B cell (primary cell): Measurements from ENCODE around the gene RCSD1. TPM values are rescaled to one million over a fixed set of nuclear protein-coding genes. Genes with fewer than 3 reads are reported as not detected.
A peak's percentile ranks its signal among the peaks of the same experiment; 100 is the strongest.

Experiments used
- ATAC-seq: fragments of 200-7000 bp; cut with Tn5 transposase; one replicate; pipeline ENCODE4 v1.10.0; 2021; ENCODE audit warnings: low read depth, mild to moderate bottlenecking, moderate number of reproducible peaks, moderate library complexity
- CTCF ChIA-PET: fragments of 350-600 bp; sonication (Branson Sonifier 250); formaldehyde crosslinking; loops from one replicate; lab custom pipeline; 2021; ENCODE audit warnings: antibody characterized with exemption, inconsistent platforms; lab: Charles Lee
- POLR2A ChIA-PET: fragments of 350-600 bp; sonication (Branson Sonifier 250); formaldehyde crosslinking; loops from one replicate; lab custom pipeline; 2021; ENCODE audit warnings: antibody characterized with exemption; lab: Charles Lee
- DNase-seq: peaks from one replicate; pipeline ENCODE4 v3.0.0; 2013
- H2AFZ ChIP-seq: 2 replicates; pipeline ENCODE4 v1.6.1; 2012; ENCODE audit warnings: mild to moderate bottlenecking, low read depth, low read length; ENCODE audit not compliant: insufficient read depth, poor library complexity, severe bottlenecking
- H3K27ac ChIP-seq, 2 donors: 1 replicate in 1 of 2; 2 replicates in 1 of 2; pipeline ENCODE4 v1.5.1; 2012 to 2013; ENCODE audit warnings: low read length in 2 of 2, mild to moderate bottlenecking in 2 of 2, moderate library complexity in 1 of 2
- H3K27me3 ChIP-seq, 4 experiments: fragments of 200-600 bp in 1 of 4; sonication (generic) in 1 of 4; replicated peaks in 1 of 4; 1 replicate in 2 of 4; 2 replicates in 2 of 4; pipeline versions ENCODE4 v1.6.1 to v1.7.0; 2013 to 2016; ENCODE audit warnings: low read length in 3 of 4, mild to moderate bottlenecking in 2 of 4, mixed read lengths in 1 of 4, moderate library complexity in 1 of 4; ENCODE audit not compliant: insufficient read depth in 4 of 4, control insufficient read depth in 3 of 4; ENCODE audit errors: control extremely low read depth in 1 of 4
- H3K36me3 ChIP-seq, 2 experiments: replicated peaks in 1 of 2; 1 replicate in 1 of 2; 2 replicates in 1 of 2; pipeline versions ENCODE4 v1.6.1 to v1.7.1; 2013; ENCODE audit warnings: low read length in 1 of 2; ENCODE audit not compliant: insufficient read depth in 2 of 2, control insufficient read depth in 1 of 2; ENCODE audit errors: control extremely low read depth in 1 of 2, extremely low read depth in 1 of 2
- H3K4me1 ChIP-seq, 2 donors: fragments of 200-600 bp in 1 of 2; sonication (generic) in 1 of 2; 1 replicate in 1 of 2; 2 replicates in 1 of 2; pipeline versions ENCODE4 v1.5.1 to v1.6.1; 2013 to 2017; ENCODE audit warnings: low read length in 2 of 2; ENCODE audit not compliant: control insufficient read depth in 2 of 2, insufficient read depth in 2 of 2
- H3K4me2 ChIP-seq: replicated peaks from 2 replicates; pipeline ENCODE3; 2012; ENCODE audit warnings: mild to moderate bottlenecking, low read depth, low read length; ENCODE audit not compliant: poor library complexity, severe bottlenecking
- H3K4me3 ChIP-seq, 5 experiments: fragments of 200-600 bp in 1 of 5; sonication (generic) in 1 of 5; 1 replicate in 3 of 5; 2 replicates in 2 of 5; pipeline versions ENCODE4 v1.5.1 to v1.7.0; 2011 to 2016; ENCODE audit warnings: low read length in 4 of 5, mild to moderate bottlenecking in 4 of 5, low read depth in 2 of 5, control low read depth in 1 of 5, moderate library complexity in 1 of 5; ENCODE audit not compliant: insufficient read depth in 1 of 5; ENCODE audit errors: control extremely low read depth in 1 of 5, extremely low read depth in 1 of 5
- H3K79me2 ChIP-seq: fragments of 200-600 bp; sonication (generic); one replicate; pipeline ENCODE4 v1.6.0; 2016; ENCODE audit warnings: low read length; ENCODE audit not compliant: control insufficient read depth, insufficient read depth
- H3K9ac ChIP-seq: fragments of 200-600 bp; sonication (generic); 2 replicates; pipeline ENCODE4 v1.6.1; 2017; ENCODE audit warnings: mild to moderate bottlenecking, low read length, moderate library complexity
- H3K9me3 ChIP-seq, 3 donors: one replicate each; pipeline versions ENCODE4 v1.6.1 to v1.7.1; 2013; ENCODE audit warnings: low read length in 2 of 3; ENCODE audit not compliant: control insufficient read depth in 2 of 3, insufficient read depth in 1 of 3; ENCODE audit errors: control extremely low read depth in 1 of 3
- H4K20me1 ChIP-seq: 2 replicates; pipeline ENCODE4 v1.6.0; 2012; ENCODE audit warnings: mild to moderate bottlenecking, low read length; ENCODE audit not compliant: insufficient read depth, control insufficient read depth, poor library complexity, severe bottlenecking
- H3K27ac Mint-ChIP-seq: one replicate; pipeline ENCODE4 v1.8.0; 2021; ENCODE audit warnings: mixed read lengths
- H3K27me3 Mint-ChIP-seq: one replicate; pipeline ENCODE4 v1.8.0; 2021; ENCODE audit warnings: mixed read lengths
- H3K4me1 Mint-ChIP-seq: one replicate; pipeline ENCODE4 v1.8.0; 2021; ENCODE audit warnings: mixed read lengths
- H3K4me3 Mint-ChIP-seq: one replicate; pipeline ENCODE4 v1.8.0; 2021; ENCODE audit warnings: mixed read lengths
- H3K9me3 Mint-ChIP-seq: one replicate; pipeline ENCODE4 v1.8.0; 2022; ENCODE audit warnings: mixed read lengths; ENCODE audit not compliant: insufficient read depth
- CTCF ChIP-seq: fragments of 200-600 bp; IDR thresholded peaks from one replicate; pipeline ENCODE4 v1.8.0; 2022; ENCODE audit warnings: antibody characterized with exemption, mild to moderate bottlenecking
- EZH2 ChIP-seq: IDR thresholded peaks from 2 replicates; pipeline ENCODE4 v1.6.1; 2012; ENCODE audit warnings: borderline replicate concordance, low read depth, mild to moderate bottlenecking, moderate library complexity, low read length; ENCODE audit not compliant: insufficient read depth, poor library complexity, severe bottlenecking
- WGBS: methylation state at CpG from one replicate; pipeline ENCODE4 v1.1.5; 2013; ENCODE audit warnings: missing lambda C conversion rate; ENCODE audit not compliant: insufficient coverage; 5-methylcytosine and 5-hydroxymethylcytosine counted together
- intact Hi-C: fragments of 100-400 bp; cut with micrococcal nuclease; formaldehyde crosslinking; loops from one replicate; pipeline ENCODE4 v1.10.0; 2022
- polyA plus RNA-seq: library from polyadenylated mRNA; depleted of rRNA; stranded (reverse); fragments of >200 nt; gene quantifications from 2 replicates; pipeline ENCODE4 v1.2.3, GENCODE V29; 2012
- total RNA-seq, 2 donors: library from RNA; stranded (reverse); fragments of 120-200 nt in 1 of 2; gene quantifications; 1 replicate in 1 of 2; 2 replicates in 1 of 2; pipeline versions ENCODE4 v1.2.3 to v1.2.4, GENCODE V29; 2013 to 2022

RCSD1 gene
- total and polyA plus RNA-seq, 2 donors (not counting 1 experiment from before 2014, with no cell fraction given): 129 to 525 TPM

DNA sequence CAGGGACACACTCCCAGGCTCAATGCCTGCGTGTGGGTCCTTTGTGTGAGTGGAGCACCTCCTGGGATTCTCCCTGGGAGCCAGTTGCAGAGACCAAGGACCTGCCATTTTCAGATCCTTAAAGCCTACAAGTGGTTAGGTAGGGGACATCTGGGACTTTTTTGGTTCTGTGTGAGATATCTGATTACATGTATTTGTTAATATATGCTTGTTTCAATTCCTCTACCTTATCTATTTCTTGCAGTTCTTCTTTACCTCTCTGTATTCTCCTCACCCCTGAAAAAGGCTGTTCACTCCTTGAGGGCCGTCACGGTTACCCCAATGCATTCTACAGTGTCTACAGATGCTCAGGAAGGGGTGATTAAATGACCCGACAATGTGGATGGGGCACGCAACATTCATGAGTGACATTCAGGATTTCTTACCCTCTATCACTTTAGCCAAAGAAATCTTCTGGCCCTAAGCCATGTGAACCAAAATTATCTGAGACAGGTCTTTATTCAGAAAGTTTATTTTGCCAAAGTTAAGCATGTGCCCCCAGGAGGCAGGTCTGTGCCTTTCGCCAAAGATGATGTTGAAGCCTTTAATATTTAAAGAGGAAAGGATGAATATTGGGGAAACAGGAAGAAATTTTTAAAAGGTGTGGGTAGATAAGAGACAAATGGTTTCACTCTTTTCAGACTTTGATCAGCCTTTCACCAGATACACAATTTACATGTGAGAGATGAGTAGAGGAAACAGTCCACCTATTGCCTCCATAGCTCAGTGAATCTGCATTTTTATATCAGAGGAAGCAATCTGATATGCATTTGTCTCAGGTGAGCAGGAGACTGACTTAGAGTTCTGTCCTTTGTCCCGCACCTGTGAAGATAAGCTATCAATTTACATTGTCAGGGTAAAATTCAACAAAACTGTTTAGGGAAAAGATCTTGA, 47.1 kb downstream of the RCSD1 start:
- peak overlapping the region in 1 of 2 donors; percentile 71 for H3K27ac ChIP-seq
- H3K9ac ChIP-seq: peak overlapping the region; percentile 19
- CTCF ChIA-PET: interaction anchor here (1.0 to 9.8 kb wide), 4 partner anchors 11 to 76 kb away, joined by 3 to 77 read pairs (median 4); no protein-coding TSS in a partner anchor
- 85% methylated on average over 2 of the region's 7 CpGs for WGBS
- H3K27ac Mint-ChIP-seq: peak overlapping the region; percentile 28
- ATAC-seq (no peak), DNase-seq (no peak)
- peaks cover 0 to 4% (median 0%) of the 10 kb centered on the region in 3 donors for H3K9me3 ChIP-seq
- no peaks in the 10 kb centered on the region for H3K27me3 ChIP-seq
- peaks cover 74 to 75% of the 10 kb centered on the region in 2 donors for H3K4me1 ChIP-seq
- H3K79me2 ChIP-seq: peaks cover 100% of the 10 kb centered on the region
- intact Hi-C loops: no loop called here
- H3K4me3 ChIP-seq: no peak overlapping the region
- H3K27me3 Mint-ChIP-seq: no peaks in the 10 kb centered on the region
- H2AFZ ChIP-seq: no peak overlapping the region
- peaks cover 25% of the 10 kb centered on the region for H3K4me1 Mint-ChIP-seq
- peaks cover 18 to 86% of the 10 kb centered on the region in 2 experiments for H3K36me3 ChIP-seq
- peak overlapping the region; percentile 44 for H3K4me2 ChIP-seq
- H4K20me1 ChIP-seq: peaks cover 100% of the 10 kb centered on the region
- no peaks in the 10 kb centered on the region for H3K9me3 Mint-ChIP-seq
- POLR2A ChIA-PET: no interaction called here
- TF ChIP-seq CTCF (no peak), EZH2 (no peak)
- H3K4me3 Mint-ChIP-seq: peak overlapping the region; percentile 4
